CD4-positive, alpha-beta T cell (primary cell): ENCODE measurements around the gene ZNF783. TPM values are rescaled to one million over a fixed set of nuclear protein-coding genes. Genes with fewer than 3 reads are reported as not detected.
"Not testable (repeated sequence)": the region's sequence is repeated elsewhere in the genome, so short reads cannot be mapped to it uniquely, and the experiment has no call there.

Source experiments
- ATAC-seq: fragments of 200-7000 bp; cut with Tn5 transposase; one replicate; pipeline ENCODE4 v1.10.0; 2022; ENCODE audit warnings: mild to moderate bottlenecking; ENCODE audit not compliant: poor library complexity
- CTCF ChIA-PET: fragments of 350-600 bp; sonication (Branson Sonifier 250); formaldehyde crosslinking; loops from one replicate; lab custom pipeline; 2021; ENCODE audit warnings: antibody characterized with exemption, inconsistent platforms; lab: Charles Lee
- POLR2A ChIA-PET: fragments of 350-600 bp; sonication (Branson Sonifier 250); formaldehyde crosslinking; loops from one replicate; lab custom pipeline; 2021; ENCODE audit warnings: antibody characterized with exemption, inconsistent platforms; lab: Charles Lee
- DNase-seq, 14 experiments: peaks; one replicate each; pipeline ENCODE4 v3.0.0-alpha.2; 2013 to 2020; ENCODE audit warnings: mixed read lengths in 2 of 14
- H3K27ac ChIP-seq, 2 donors: one replicate each; pipeline versions ENCODE4 v1.5.1 to v1.7.0; 2013; ENCODE audit warnings: low read length in 2 of 2, low read depth in 1 of 2, mild to moderate bottlenecking in 1 of 2
- H3K27me3 ChIP-seq, 2 experiments: 1 replicate in 1 of 2; 2 replicates in 1 of 2; pipeline versions ENCODE4 v1.6.1 to v1.7.0; 2013; ENCODE audit warnings: low read length in 2 of 2, control low read depth in 1 of 2, mild to moderate bottlenecking in 1 of 2, moderate library complexity in 1 of 2; ENCODE audit not compliant: insufficient read depth in 2 of 2, control insufficient read depth in 1 of 2
- H3K36me3 ChIP-seq: one replicate; pipeline ENCODE4 v1.6.1; 2013; ENCODE audit warnings: low read length, control low read depth; ENCODE audit not compliant: insufficient read depth
- H3K4me1 ChIP-seq: one replicate; pipeline ENCODE4 v1.6.1; 2013; ENCODE audit warnings: low read length, control low read depth; ENCODE audit not compliant: insufficient read depth
- H3K4me3 ChIP-seq: one replicate; pipeline ENCODE4 v1.5.1; 2013; ENCODE audit warnings: mild to moderate bottlenecking, low read length, moderate library complexity
- H3K9me3 ChIP-seq, 2 experiments: 1 replicate in 1 of 2; 2 replicates in 1 of 2; pipeline versions ENCODE4 v1.6.1 to v1.7.0; 2013; ENCODE audit warnings: low read length in 2 of 2, mild to moderate bottlenecking in 2 of 2, control low read depth in 1 of 2, moderate library complexity in 1 of 2; ENCODE audit not compliant: control insufficient read depth in 1 of 2, insufficient read depth in 1 of 2
- H3K27ac Mint-ChIP-seq: one replicate; pipeline ENCODE4 v1.8.0; 2020; ENCODE audit warnings: mixed read lengths
- H3K27me3 Mint-ChIP-seq: one replicate; pipeline ENCODE4 v1.8.0; 2021; ENCODE audit warnings: mixed read lengths
- H3K36me3 Mint-ChIP-seq: one replicate; pipeline ENCODE4 v1.8.0; 2021; ENCODE audit warnings: low read depth, mixed read lengths
- H3K4me1 Mint-ChIP-seq: one replicate; pipeline ENCODE4 v1.8.0; 2021; ENCODE audit warnings: low read depth, mixed read lengths
- H3K4me3 Mint-ChIP-seq: one replicate; pipeline ENCODE4 v1.8.0; 2020; ENCODE audit warnings: mild to moderate bottlenecking, mixed read lengths
- H3K9me3 Mint-ChIP-seq: one replicate; pipeline ENCODE4 v1.8.0; 2020; ENCODE audit warnings: mixed read lengths
- CTCF ChIP-seq: fragments of 200-600 bp; IDR thresholded peaks from one replicate; pipeline ENCODE4 v1.8.0; 2022; ENCODE audit warnings: antibody characterized with exemption, mild to moderate bottlenecking
- intact Hi-C, 2 experiments: fragments of 100-400 bp; cut with DNase I in 1 of 2; cut with micrococcal nuclease in 1 of 2; formaldehyde crosslinking; loops; one replicate each; pipeline versions ENCODE4 v1.15.1 to v1.9.0; 2023 to 2025; cut with DNase I, micrococcal nuclease
- total RNA-seq, 174 experiments: library from RNA in 2 of 174; stranded (reverse) in 2 of 174; gene quantifications; one replicate each; pipeline ENCODE4 v1.2.3 and lab custom pipeline; 2021 to 2026

The ZNF783 gene
- total RNA-seq, 2 experiments from 2014 or later, result 27.6 to 29.0 TPM

GRCh38 chr7:149225106-149225505, 36.9 kb upstream of the ZNF783 start:
- peaks cover 0 to 15% of the 10 kb centered on the region in 2 experiments for H3K9me3 ChIP-seq
- intact Hi-C loops, result no loop called here
- DNase-seq, result no peak
- H3K27ac ChIP-seq, result no peak overlapping the region
- no peaks in the 10 kb centered on the region for H3K27me3 Mint-ChIP-seq
- peaks cover 26% of the 10 kb centered on the region for H3K36me3 Mint-ChIP-seq
- ChIA-PET CTCF (no interaction called here), POLR2A (no interaction called here)
- no peaks in the 10 kb centered on the region for H3K4me1 Mint-ChIP-seq
- TF ChIP-seq CTCF, result no peak
- no peaks in the 10 kb centered on the region for H3K9me3 Mint-ChIP-seq
- H3K4me3 ChIP-seq, result no peak overlapping the region
- no peak for ATAC-seq
- no peak overlapping the region for H3K27ac Mint-ChIP-seq
- no peak overlapping the region for H3K4me3 Mint-ChIP-seq
- no peaks in the 10 kb centered on the region for H3K27me3 ChIP-seq
- H3K4me1 ChIP-seq, result no peaks in the 10 kb centered on the region
- peaks cover 13% of the 10 kb centered on the region for H3K36me3 ChIP-seq

DNA sequence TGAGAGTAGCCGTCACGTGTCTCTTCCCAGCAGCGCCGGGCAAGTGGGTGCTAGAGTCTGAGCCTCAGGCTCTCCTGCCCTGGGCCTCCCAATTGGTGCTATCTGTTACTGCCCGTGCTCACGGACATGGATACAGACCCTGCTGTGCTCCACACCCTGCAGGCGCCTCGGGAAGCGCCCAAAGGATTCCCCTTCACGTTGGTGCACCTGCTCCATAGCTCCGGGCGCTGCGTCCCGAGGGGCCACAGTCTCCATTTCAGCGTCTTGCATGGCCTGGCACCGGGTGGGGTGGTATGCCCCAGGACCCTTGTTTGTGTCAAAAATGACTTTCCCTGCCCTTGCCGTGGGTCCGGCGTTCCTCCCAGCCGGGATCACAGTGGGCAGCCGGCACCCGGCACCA, 36.3 kb upstream of the ZNF783 start:
- no peaks in the 10 kb centered on the region for H3K9me3 Mint-ChIP-seq
- H3K27ac Mint-ChIP-seq, result no peak overlapping the region
- DNase-seq (no peak), ATAC-seq (no peak)
- intact Hi-C loops, result no loop called here
- POLR2A ChIA-PET, result no interaction called here
- Histone ChIP-seq H3K4me3 (no peak overlapping the region), H3K27me3 (no peaks in the 10 kb centered on the region), H3K9me3 (peaks cover 0 to 15% of the 10 kb centered on the region in 2 experiments), H3K36me3 (peaks cover 9% of the 10 kb centered on the region), H3K27ac (no peak overlapping the region), H3K4me1 (no peaks in the 10 kb centered on the region)
- peaks cover 26% of the 10 kb centered on the region for H3K36me3 Mint-ChIP-seq
- H3K27me3 Mint-ChIP-seq, result no peaks in the 10 kb centered on the region
- H3K4me1 Mint-ChIP-seq, result no peaks in the 10 kb centered on the region
- CTCF ChIA-PET, result no interaction called here
- H3K4me3 Mint-ChIP-seq, result no peak overlapping the region
- TF ChIP-seq CTCF, result no peak

DNA sequence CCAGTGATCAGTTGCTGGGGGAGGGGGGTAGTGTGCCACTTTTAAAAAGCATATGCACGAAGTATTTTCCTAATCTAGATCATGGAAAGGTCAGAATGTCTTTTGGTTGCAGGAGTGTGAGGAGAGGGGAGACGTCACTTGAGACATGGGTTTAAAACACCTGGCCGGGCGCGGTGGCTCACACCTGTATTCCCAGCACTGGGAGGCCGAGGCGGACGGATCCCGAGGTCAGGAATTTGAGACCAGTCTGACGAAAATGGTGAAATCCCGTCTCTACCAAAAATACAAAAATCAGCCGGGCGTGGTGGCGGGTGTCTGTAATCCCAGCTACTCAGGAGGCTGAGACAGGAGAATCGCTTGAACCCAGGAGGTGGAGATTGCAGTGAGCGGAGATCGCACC, 35.6 kb upstream of the ZNF783 start:
- H3K4me3 Mint-ChIP-seq, H3K36me3 ChIP-seq, DNase-seq, POLR2A ChIA-PET, ATAC-seq, H3K4me3 ChIP-seq, H3K27ac ChIP-seq, H3K27me3 ChIP-seq, H3K27me3 Mint-ChIP-seq, intact Hi-C loops, H3K27ac Mint-ChIP-seq, H3K4me1 ChIP-seq, H3K9me3 Mint-ChIP-seq, H3K4me1 Mint-ChIP-seq, CTCF ChIA-PET: not testable (repeated sequence)
- peaks cover 21% of the 10 kb centered on the region for H3K36me3 Mint-ChIP-seq
- H3K9me3 ChIP-seq, result peaks cover 0 to 15% of the 10 kb centered on the region in 2 experiments

DNA sequence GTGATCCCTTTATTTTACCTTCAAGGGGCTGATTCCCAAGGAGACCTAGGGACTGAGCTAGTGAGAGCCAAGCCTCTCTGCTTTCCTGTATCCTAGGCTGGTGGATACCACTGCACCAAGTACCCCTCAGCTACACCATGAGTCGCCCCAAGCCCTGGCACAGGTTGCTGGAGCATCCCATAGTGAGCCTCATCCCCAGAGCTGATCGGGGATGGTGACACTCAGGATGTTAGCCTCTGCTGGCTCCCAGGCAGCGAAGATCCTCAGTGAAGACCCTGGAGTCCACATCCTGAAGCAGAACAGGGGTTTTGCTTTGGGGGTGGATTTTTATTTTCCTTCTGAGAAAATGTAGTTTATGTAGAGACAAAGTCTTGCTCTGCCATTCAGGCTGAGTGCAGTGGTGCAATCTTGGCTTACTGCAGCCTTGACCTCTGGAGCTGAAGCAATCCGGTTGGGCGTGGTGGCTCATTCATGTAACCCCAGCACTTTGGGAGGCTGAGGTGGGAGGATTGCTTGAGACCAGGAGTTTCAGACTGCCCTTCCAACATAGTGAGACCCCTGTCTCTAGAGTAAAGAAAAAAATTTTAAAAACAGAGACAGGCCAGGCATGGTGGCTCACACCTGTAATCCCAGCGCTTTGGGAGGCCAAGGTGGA, 35.0 kb upstream of the ZNF783 start:
- no peaks in the 10 kb centered on the region for H3K9me3 Mint-ChIP-seq
- Histone ChIP-seq H3K9me3 (peaks cover 0 to 15% of the 10 kb centered on the region in 2 experiments), H3K27me3 (no peaks in the 10 kb centered on the region), H3K4me3 (no peak overlapping the region), H3K36me3 (peaks cover 4% of the 10 kb centered on the region), H3K4me1 (no peaks in the 10 kb centered on the region), H3K27ac (no peak overlapping the region)
- no peak overlapping the region for H3K4me3 Mint-ChIP-seq
- ChIA-PET CTCF (no interaction called here), POLR2A (no interaction called here)
- H3K4me1 Mint-ChIP-seq, result no peaks in the 10 kb centered on the region
- TF ChIP-seq CTCF, result no peak
- intact Hi-C loops, result no loop called here
- H3K36me3 Mint-ChIP-seq, result peaks cover 16% of the 10 kb centered on the region
- ATAC-seq, result no peak
- no peak overlapping the region for H3K27ac Mint-ChIP-seq
- no peak for DNase-seq
- H3K27me3 Mint-ChIP-seq, result no peaks in the 10 kb centered on the region
